Type B pancreatic cell (in vitro differentiated cells): ENCODE measurements around the gene TMEM179. TPM values are rescaled to one million over a fixed set of nuclear protein-coding genes. Genes with fewer than 3 reads are reported as not detected.

ENCODE experiments used
- DNase-seq: peaks from one replicate; pipeline ENCODE4 v3.0.0; 2021; ENCODE audit warnings: mixed read lengths; ENCODE audit not compliant: unreplicated experiment; ENCODE audit errors: extremely low spot score
- H3K27ac Mint-ChIP-seq: 2 replicates; pipeline ENCODE4 v1.8.0; 2021; ENCODE audit warnings: mild to moderate bottlenecking, mixed read lengths
- H3K27me3 Mint-ChIP-seq: 2 replicates; pipeline ENCODE4 v1.8.0; 2021; ENCODE audit warnings: mixed read lengths
- H3K36me3 Mint-ChIP-seq: 2 replicates; pipeline ENCODE4 v1.8.0; 2021; ENCODE audit warnings: mixed read lengths
- H3K4me1 Mint-ChIP-seq: one replicate; pipeline ENCODE4 v1.8.0; 2021; ENCODE audit warnings: mixed read lengths; ENCODE audit not compliant: unreplicated experiment
- H3K4me3 Mint-ChIP-seq: 2 replicates; pipeline ENCODE4 v1.8.0; 2021; ENCODE audit warnings: mild to moderate bottlenecking, mixed read lengths
- H3K9me3 Mint-ChIP-seq: 2 replicates; pipeline ENCODE4 v1.8.0; 2021; ENCODE audit warnings: mixed read lengths
- total RNA-seq: library from RNA; stranded (reverse); gene quantifications from 2 replicates; pipeline ENCODE4 v1.2.1, GENCODE V29; 2021; ENCODE audit warnings: low replicate concordance
- TF ChIP-seq, protein P1 (sequence below): fragments of 200-600 bp; sonication (generic); conservative IDR thresholded peaks from 2 replicates; pipeline ENCODE4 v1.5.0; 2021; ENCODE audit warnings: antibody characterized with exemption, mild to moderate bottlenecking

TMEM179 gene
- total RNA-seq, 1 donor from 2014 or later = 9.0 TPM

DNA sequence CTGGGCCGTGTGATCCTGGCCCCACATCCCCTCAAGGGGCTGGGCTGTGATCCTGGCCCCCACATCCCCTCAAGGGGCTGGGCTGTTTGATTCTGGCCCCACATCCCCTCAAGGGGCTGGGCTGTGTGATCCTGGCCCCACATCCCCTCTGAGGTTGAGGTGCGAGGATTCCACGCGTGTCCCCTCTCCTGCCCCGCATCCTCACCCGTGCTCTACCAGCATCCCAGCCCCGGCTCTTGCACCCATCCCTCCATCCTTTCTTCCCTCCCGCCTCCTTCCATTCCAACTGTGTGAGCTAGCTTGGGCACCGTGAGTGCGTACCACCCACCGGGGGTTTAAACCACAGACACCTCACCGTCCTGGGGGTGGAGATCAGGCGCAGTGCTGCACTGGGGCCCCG lies 31.1 kb upstream of the TMEM179 start:
- Mint-ChIP-seq H3K4me3 (no peak overlapping the region), H3K27me3 (peaks cover 17% of the 10 kb centered on the region), H3K9me3 (no peaks in the 10 kb centered on the region), H3K36me3 (no peaks in the 10 kb centered on the region), H3K27ac (no peak overlapping the region), H3K4me1 (peaks cover 14% of the 10 kb centered on the region)
- TF ChIP-seq, protein P1, sequence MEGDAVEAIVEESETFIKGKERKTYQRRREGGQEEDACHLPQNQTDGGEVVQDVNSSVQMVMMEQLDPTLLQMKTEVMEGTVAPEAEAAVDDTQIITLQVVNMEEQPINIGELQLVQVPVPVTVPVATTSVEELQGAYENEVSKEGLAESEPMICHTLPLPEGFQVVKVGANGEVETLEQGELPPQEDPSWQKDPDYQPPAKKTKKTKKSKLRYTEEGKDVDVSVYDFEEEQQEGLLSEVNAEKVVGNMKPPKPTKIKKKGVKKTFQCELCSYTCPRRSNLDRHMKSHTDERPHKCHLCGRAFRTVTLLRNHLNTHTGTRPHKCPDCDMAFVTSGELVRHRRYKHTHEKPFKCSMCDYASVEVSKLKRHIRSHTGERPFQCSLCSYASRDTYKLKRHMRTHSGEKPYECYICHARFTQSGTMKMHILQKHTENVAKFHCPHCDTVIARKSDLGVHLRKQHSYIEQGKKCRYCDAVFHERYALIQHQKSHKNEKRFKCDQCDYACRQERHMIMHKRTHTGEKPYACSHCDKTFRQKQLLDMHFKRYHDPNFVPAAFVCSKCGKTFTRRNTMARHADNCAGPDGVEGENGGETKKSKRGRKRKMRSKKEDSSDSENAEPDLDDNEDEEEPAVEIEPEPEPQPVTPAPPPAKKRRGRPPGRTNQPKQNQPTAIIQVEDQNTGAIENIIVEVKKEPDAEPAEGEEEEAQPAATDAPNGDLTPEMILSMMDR = no peak
- no peak for DNase-seq

DNA sequence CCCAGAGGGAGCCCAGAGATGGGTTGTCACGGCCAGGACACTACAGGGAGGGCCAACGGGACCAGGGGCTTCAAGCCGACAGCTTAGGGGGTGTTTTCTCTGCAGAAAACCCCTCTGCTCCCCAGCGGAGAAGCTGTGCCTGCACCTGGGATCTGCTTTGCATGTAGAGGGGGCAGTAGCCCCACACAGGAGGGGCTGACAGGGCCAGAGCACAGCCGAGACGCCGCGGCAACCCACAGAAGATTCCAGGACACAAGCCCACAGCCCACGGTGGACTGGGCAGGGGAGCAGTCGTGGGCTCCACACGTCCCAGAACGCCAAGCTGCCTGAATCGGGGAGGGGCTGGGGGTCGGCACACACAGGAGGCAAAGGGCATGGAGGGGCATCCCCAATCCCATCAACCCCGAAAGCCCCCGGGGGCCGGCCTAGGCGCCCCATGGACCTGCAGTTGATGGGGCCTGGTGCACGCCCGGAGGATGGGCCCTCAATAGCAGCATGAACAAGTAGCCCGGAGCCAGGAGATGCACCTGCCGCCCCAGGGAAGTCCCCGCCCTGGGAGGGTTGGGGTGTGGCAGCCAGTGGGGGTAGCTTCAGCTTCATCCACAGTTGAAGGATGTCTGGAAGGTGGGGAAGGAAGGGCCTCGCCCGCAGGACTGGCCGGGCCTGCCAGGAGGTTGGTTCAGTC lies 30.5 kb upstream of the TMEM179 start:
- H3K36me3 Mint-ChIP-seq = no peaks in the 10 kb centered on the region
- no peak overlapping the region for H3K27ac Mint-ChIP-seq
- peaks cover 17% of the 10 kb centered on the region for H3K27me3 Mint-ChIP-seq

DNA sequence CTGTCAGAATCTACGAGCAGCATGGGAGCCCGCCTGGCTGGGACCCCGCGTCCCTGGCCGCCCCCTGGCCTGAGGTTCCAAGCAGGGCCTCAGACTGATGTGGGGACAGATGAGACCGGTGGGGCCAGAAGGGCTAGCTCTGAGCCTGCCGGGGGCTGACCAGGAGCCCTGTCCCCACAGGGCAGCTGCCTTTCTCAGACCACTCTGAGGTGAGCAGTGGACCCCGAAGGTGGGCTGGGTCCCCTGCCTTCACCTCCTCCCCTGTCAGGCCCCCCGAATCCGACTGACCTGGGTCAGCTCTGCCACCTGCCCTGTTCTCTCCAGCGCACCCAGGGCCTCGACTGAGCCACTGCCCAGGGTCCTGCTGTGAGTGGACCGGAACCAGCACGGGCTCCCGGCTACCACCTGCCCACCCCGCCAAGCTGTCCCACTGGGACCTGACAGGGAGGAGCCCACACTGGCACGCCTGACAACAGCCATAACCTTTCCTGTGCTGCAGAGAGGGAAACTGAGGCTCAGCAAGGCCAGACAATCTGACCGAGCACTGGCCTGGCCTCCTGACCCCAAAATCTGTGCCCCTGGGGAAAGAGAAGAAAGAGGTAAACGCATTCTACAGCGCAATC lies 29.7 kb upstream of the TMEM179 start:
- Mint-ChIP-seq H3K36me3 (no peaks in the 10 kb centered on the region), H3K4me3 (no peak overlapping the region), H3K4me1 (peaks cover 14% of the 10 kb centered on the region), H3K27ac (no peak overlapping the region), H3K27me3 (peaks cover 17% of the 10 kb centered on the region), H3K9me3 (no peaks in the 10 kb centered on the region)
- TF ChIP-seq, protein P1 = no peak
- DNase-seq = no peak

More for the DNA sequence above, 30.5 kb upstream of the TMEM179 start:
- DNase-seq = no peak
- Mint-ChIP-seq H3K4me1 (peaks cover 14% of the 10 kb centered on the region), H3K4me3 (no peak overlapping the region), H3K9me3 (no peaks in the 10 kb centered on the region)
- TF ChIP-seq, protein P1 = no peak

DNA sequence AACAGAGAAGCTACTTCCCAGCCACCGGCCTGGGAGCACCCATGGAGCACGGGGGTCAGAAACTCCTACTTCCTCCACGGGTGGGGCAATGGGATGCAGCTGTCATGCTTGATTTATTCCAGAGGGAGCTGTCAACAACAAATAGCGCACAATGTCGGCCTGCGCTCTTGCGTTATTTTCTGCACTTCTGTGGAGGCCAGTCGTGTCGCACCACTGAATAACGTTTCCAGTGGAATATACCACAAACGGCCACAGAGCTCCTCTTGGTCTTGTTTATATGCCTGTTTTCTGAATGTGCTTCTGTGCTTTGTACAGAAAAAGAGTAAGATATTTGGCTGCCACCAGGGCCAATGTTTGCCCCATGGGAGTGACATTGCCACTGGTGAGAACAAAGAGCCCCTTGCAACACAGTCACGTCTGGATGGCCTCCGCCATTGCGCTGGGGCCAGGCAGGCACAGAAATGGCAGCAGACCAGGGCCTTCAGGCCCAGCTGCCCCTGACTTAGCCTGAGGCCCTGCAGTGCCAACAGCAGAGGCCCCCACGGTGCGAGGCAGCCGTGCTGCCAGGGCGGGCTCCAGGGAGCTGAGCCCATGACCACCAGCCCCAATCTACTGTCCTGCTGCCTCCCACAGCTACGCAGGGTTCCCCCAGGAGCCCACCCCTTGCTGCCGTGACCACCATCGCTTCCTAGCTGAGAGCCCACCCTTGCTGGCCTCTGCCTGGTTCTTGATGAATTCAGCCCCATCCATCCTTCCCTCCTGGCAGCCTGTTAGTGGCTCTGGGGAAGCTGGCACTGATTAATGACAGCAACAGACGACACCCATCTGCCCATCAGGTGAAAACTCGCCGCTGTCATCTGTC lies 28.9 kb upstream of the TMEM179 start:
- Mint-ChIP-seq H3K36me3 (peaks cover 3% of the 10 kb centered on the region), H3K4me3 (no peak overlapping the region), H3K4me1 (peaks cover 12% of the 10 kb centered on the region), H3K27me3 (peaks cover 16% of the 10 kb centered on the region), H3K9me3 (no peaks in the 10 kb centered on the region), H3K27ac (no peak overlapping the region)
- TF ChIP-seq, protein P1 = no peak
- DNase-seq = no peak

DNA sequence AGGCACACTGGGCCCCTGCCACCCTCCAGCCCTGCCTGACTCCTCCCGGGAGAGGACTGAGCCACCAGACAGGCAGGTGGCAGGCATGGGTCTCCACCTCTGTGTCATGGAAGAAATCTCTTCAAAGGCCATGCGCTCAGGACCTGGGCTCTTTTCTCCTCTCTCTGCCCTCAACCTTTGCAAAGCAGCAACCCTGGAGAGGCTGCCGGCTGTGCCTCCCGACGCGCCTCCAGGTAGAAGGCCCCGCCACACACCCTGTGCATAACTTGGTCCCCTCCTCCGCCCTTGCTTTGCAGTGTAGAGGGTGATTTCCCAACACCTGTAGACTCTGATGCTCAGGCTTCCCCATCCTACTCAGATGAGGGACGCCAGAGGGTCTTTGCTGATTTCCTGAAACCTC lies 28.2 kb upstream of the TMEM179 start:
- no peak overlapping the region for H3K4me3 Mint-ChIP-seq
- H3K27ac Mint-ChIP-seq = no peak overlapping the region
- DNase-seq = no peak
- peaks cover 12% of the 10 kb centered on the region for H3K27me3 Mint-ChIP-seq
- H3K4me1 Mint-ChIP-seq = peaks cover 5% of the 10 kb centered on the region
- peaks cover 3% of the 10 kb centered on the region for H3K36me3 Mint-ChIP-seq
- H3K9me3 Mint-ChIP-seq = no peaks in the 10 kb centered on the region
- TF ChIP-seq, protein P1 = no peak
